Nephron (organoid): Measurements from ENCODE around the gene UTP14A.

Experiments
- H3K27ac Mint-ChIP-seq, 3 experiments: 2 replicates each; pipeline ENCODE4 v1.8.0; 2020; ENCODE audit warnings: mixed read lengths in 3 of 3, mild to moderate bottlenecking in 2 of 3, moderate library complexity in 1 of 3
- H3K27me3 Mint-ChIP-seq: 2 replicates; pipeline ENCODE4 v1.8.0; 2021; ENCODE audit warnings: low read depth, mild to moderate bottlenecking, moderate library complexity, mixed read lengths
- H3K36me3 Mint-ChIP-seq: 2 replicates; pipeline ENCODE4 v1.8.0; 2020; ENCODE audit warnings: low read depth, mixed read lengths
- H3K4me1 Mint-ChIP-seq: 2 replicates; pipeline ENCODE4 v1.8.0; 2020; ENCODE audit warnings: mixed read lengths
- H3K4me3 Mint-ChIP-seq, 3 experiments: 2 replicates each; pipeline ENCODE4 v1.8.0; 2020; ENCODE audit warnings: mild to moderate bottlenecking in 3 of 3, mixed read lengths in 3 of 3, moderate library complexity in 2 of 3
- H3K9me3 Mint-ChIP-seq: 2 replicates; pipeline ENCODE4 v1.8.0; 2020; ENCODE audit warnings: mixed read lengths
- TF ChIP-seq, protein P1 (sequence below), 3 experiments: fragments of 200-600 bp; sonication (generic); IDR thresholded peaks; one replicate each; pipeline ENCODE4 v1.5.0; 2021; ENCODE audit warnings: antibody characterized with exemption in 3 of 3; ENCODE audit not compliant: unreplicated experiment in 3 of 3

The UTP14A gene

DNA sequence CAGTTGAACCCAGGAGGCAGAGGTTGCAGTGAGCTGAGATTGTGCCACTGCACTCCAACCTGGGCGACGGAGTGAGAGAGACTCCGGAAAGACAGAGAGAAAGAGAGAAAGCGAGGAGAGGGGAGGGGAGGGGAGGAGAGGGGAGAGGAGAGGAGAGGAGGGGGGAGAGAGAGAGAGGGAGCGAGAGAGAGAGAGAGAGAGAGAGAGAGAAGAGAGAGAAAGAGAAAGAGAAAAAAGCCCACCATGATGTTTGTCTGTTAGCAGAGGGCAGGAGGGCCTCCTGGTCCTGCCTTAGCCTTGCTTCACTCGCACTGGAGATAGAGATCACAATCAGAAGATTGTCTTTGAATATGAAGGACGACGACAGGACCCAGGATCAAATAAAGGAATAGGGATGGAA, 57.8 kb downstream of the UTP14A start:
- TF ChIP-seq, protein P1, sequence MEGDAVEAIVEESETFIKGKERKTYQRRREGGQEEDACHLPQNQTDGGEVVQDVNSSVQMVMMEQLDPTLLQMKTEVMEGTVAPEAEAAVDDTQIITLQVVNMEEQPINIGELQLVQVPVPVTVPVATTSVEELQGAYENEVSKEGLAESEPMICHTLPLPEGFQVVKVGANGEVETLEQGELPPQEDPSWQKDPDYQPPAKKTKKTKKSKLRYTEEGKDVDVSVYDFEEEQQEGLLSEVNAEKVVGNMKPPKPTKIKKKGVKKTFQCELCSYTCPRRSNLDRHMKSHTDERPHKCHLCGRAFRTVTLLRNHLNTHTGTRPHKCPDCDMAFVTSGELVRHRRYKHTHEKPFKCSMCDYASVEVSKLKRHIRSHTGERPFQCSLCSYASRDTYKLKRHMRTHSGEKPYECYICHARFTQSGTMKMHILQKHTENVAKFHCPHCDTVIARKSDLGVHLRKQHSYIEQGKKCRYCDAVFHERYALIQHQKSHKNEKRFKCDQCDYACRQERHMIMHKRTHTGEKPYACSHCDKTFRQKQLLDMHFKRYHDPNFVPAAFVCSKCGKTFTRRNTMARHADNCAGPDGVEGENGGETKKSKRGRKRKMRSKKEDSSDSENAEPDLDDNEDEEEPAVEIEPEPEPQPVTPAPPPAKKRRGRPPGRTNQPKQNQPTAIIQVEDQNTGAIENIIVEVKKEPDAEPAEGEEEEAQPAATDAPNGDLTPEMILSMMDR (IDR thresholded peaks at IDR 0.05; ENCODE audit: unreplicated experiment in 3 of 3): no peak
- Mint-ChIP-seq H3K4me3 (no peak overlapping the region), H3K27ac (no peak overlapping the region), H3K4me1 (peaks cover 12% of the 10 kb centered on the region), H3K27me3 (peaks cover 9% of the 10 kb centered on the region), H3K36me3 (peaks cover 4% of the 10 kb centered on the region), H3K9me3 (peaks cover 19% of the 10 kb centered on the region)

DNA sequence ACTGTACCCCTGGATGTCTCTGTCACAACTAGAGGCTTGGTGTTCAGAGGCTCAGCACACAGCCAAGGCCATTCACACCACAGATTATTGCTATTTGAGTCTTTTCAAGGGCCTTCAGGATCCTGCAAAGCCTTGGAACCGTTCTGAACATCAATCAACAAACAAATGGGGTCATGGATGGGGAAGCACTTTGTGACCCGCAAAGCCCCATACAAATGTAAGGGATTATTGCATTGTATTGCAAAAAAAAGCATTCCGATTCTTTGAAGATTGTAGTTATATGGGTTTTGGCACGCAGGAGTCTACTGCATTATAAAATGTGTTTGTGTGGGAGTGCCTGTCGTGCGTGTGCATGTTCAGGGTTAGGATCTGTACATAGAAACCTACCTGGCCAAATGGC, 59.2 kb downstream of the UTP14A start:
- Mint-ChIP-seq H3K27me3 (peaks cover 5% of the 10 kb centered on the region), H3K36me3 (peaks cover 4% of the 10 kb centered on the region), H3K27ac (no peak overlapping the region), H3K4me3 (no peak overlapping the region), H3K4me1 (peaks cover under 1% of the 10 kb centered on the region), H3K9me3 (peaks cover 16% of the 10 kb centered on the region)
- TF ChIP-seq, protein P1 (IDR thresholded peaks at IDR 0.05; ENCODE audit: unreplicated experiment in 3 of 3): no peak

DNA sequence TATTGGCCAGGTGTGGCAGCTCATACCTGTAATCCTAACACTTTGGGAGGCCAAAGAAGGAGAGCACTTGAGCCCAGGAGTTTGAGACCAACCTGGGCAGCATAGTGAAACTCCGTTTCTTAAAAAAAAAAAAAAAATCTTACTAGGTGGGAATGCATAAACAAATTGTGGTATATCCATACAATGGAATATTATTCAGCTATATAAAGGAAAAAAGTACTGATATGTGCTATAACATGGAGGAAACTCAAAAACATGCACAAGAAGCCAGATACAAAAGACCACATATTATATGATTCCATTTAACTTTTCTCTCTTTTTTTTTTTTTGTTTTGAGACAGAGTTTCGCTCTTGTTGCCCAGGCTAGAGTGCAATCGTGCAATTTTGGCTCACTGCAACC, 63.0 kb downstream of the UTP14A start:
- no peak overlapping the region for H3K4me3 Mint-ChIP-seq
- H3K36me3 Mint-ChIP-seq: no peaks in the 10 kb centered on the region
- H3K27me3 Mint-ChIP-seq: peaks cover 16% of the 10 kb centered on the region
- H3K9me3 Mint-ChIP-seq: peaks cover 13% of the 10 kb centered on the region
- TF ChIP-seq, protein P1 (IDR thresholded peaks at IDR 0.05; ENCODE audit: unreplicated experiment in 3 of 3): no peak
- H3K4me1 Mint-ChIP-seq: no peaks in the 10 kb centered on the region
- no peak overlapping the region for H3K27ac Mint-ChIP-seq

DNA sequence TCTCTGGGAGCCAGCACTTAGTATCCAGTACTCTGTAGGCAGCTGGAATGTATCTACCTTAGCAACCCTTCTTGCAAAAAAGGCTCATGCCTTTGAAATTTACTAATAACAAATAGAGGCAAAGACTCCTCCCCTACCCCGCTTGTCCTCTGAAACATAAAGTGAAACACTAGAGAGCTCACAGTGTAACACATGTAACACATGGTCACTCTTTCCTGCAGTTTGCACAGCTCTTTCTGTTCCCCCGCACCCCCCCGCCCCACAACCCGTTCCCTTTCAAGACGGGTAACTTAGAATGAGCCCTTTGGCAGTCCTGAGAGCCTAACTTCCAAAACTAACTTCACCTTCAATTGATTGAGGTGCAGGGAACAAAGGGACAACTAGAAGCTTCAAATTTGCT, 70.5 kb downstream of the UTP14A start:
- Mint-ChIP-seq H3K4me1 (no peaks in the 10 kb centered on the region), H3K27ac (no peak overlapping the region), H3K27me3 (peaks cover 21% of the 10 kb centered on the region), H3K4me3 (no peak overlapping the region), H3K9me3 (peaks cover 5% of the 10 kb centered on the region), H3K36me3 (no peaks in the 10 kb centered on the region)
- TF ChIP-seq, protein P1 (IDR thresholded peaks at IDR 0.05; ENCODE audit: unreplicated experiment in 3 of 3): no peak
